Measurements from ENCODE around the gene RPS15. TPM values are rescaled to one million over a fixed set of nuclear protein-coding genes. Genes with fewer than 3 reads are reported as not detected.
A peak's percentile ranks its signal among the peaks of the same experiment; 100 is the strongest.

The RPS15 gene
- total and polyA plus RNA-seq, 2 of the 13 experiments (the other 11 are each of a cell fraction or from before 2014, with no cell fraction given), result 695 to 1,411 TPM

GRCh38 chr19:1395194-1396018 lies 42.8 kb upstream of the RPS15 start (continued):
- TF ChIP-seq, protein P1, sequence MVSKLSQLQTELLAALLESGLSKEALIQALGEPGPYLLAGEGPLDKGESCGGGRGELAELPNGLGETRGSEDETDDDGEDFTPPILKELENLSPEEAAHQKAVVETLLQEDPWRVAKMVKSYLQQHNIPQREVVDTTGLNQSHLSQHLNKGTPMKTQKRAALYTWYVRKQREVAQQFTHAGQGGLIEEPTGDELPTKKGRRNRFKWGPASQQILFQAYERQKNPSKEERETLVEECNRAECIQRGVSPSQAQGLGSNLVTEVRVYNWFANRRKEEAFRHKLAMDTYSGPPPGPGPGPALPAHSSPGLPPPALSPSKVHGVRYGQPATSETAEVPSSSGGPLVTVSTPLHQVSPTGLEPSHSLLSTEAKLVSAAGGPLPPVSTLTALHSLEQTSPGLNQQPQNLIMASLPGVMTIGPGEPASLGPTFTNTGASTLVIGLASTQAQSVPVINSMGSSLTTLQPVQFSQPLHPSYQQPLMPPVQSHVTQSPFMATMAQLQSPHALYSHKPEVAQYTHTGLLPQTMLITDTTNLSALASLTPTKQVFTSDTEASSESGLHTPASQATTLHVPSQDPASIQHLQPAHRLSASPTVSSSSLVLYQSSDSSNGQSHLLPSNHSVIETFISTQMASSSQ (IDR thresholded peaks at IDR 0.05; ENCODE audit: low read depth), result no peak
- TF ChIP-seq, protein P1 (CRISPR knock-in tag; IDR thresholded peaks at IDR 0.05; ENCODE audit: borderline replicate concordance), result no peak
- TF ChIP-seq ZMAT3 (CRISPR knock-in tag; conservative IDR thresholded peaks at IDR 0.05) (no peak), ZNF282 (IDR thresholded peaks at IDR 0.05; ENCODE audit: partially characterized antibody) (no peak), HIVEP1 (CRISPR knock-in tag; IDR thresholded peaks at IDR 0.05) (peak; percentile 37; the same call in 1 of the 2 replicates), KAT7 (CRISPR knock-in tag; IDR thresholded peaks at IDR 0.05; ENCODE audit: borderline replicate concordance) (no peak), ZFP62 (CRISPR knock-in tag; IDR thresholded peaks at IDR 0.05) (no peak), ZNF558 (CRISPR knock-in tag; IDR thresholded peaks at IDR 0.05; ENCODE audit: borderline replicate concordance) (peak; percentile 23; the same call in 1 of the 2 replicates), AGO2 (optimal IDR thresholded peaks at IDR 0.05; ENCODE audit: low read depth, low read length) (peak; percentile 98), KLF9 (CRISPR knock-in tag; IDR thresholded peaks at IDR 0.05; ENCODE audit: low read depth) (no peak), NONO (IDR thresholded peaks at IDR 0.05) (no peak), NONO (CRISPR knock-in tag; conservative IDR thresholded peaks at IDR 0.05) (peak; percentile 74), SMAD1 (CRISPR knock-in tag; IDR thresholded peaks at IDR 0.05; ENCODE audit: borderline replicate concordance, low read depth) (no peak), ZFAT (CRISPR knock-in tag; conservative IDR thresholded peaks at IDR 0.05) (no peak), NR2F2 (IDR thresholded peaks at IDR 0.05; ENCODE audit: borderline replicate concordance, low read depth) (no peak), ZNF619 (CRISPR knock-in tag; IDR thresholded peaks at IDR 0.05) (no peak)
- TF ChIP-seq, protein P2, sequence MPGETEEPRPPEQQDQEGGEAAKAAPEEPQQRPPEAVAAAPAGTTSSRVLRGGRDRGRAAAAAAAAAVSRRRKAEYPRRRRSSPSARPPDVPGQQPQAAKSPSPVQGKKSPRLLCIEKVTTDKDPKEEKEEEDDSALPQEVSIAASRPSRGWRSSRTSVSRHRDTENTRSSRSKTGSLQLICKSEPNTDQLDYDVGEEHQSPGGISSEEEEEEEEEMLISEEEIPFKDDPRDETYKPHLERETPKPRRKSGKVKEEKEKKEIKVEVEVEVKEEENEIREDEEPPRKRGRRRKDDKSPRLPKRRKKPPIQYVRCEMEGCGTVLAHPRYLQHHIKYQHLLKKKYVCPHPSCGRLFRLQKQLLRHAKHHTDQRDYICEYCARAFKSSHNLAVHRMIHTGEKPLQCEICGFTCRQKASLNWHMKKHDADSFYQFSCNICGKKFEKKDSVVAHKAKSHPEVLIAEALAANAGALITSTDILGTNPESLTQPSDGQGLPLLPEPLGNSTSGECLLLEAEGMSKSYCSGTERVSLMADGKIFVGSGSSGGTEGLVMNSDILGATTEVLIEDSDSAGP (CRISPR knock-in tag; IDR thresholded peaks at IDR 0.05; ENCODE audit: borderline replicate concordance), result peak; percentile 57; the same call in 1 of the 2 replicates
